Measurements from ENCODE around the gene POLR1C. TPM values are rescaled to one million over a fixed set of nuclear protein-coding genes. Genes with fewer than 3 reads are reported as not detected.

POLR1C gene
- total RNA-seq, 1 donor from 2014 or later, result 30.7 TPM

- H3K27me3 Mint-ChIP-seq (ENCODE audit: unreplicated experiment), result peaks cover 5% of the 10 kb centered on the region
- no peak overlapping the region for H3K27ac Mint-ChIP-seq (ENCODE audit: unreplicated experiment)
- DNase-seq (ENCODE audit: low spot score), result no peak
- H3K36me3 Mint-ChIP-seq (ENCODE audit: low read depth, unreplicated experiment), result peaks cover 16% of the 10 kb centered on the region
- peaks cover 20% of the 10 kb centered on the region for H3K4me1 Mint-ChIP-seq (ENCODE audit: unreplicated experiment)
- H3K9me3 Mint-ChIP-seq (ENCODE audit: unreplicated experiment), result no peaks in the 10 kb centered on the region
- no peak for TF ChIP-seq CTCF (IDR thresholded peaks at IDR 0.05; ENCODE audit: unreplicated experiment)
- no peak overlapping the region for H3K4me3 Mint-ChIP-seq (ENCODE audit: unreplicated experiment)
Measured at GRCh38 chr6:43492673-43493072, 24.2 kb upstream of the POLR1C start.

- Mint-ChIP-seq H3K4me1 (ENCODE audit: unreplicated experiment) (peaks cover 20% of the 10 kb centered on the region), H3K36me3 (ENCODE audit: low read depth, unreplicated experiment) (peaks cover 16% of the 10 kb centered on the region)
Measured at GRCh38 chr6:43493230-43493629, 23.7 kb upstream of the POLR1C start.

GRCh38 chr6:43493833-43494232 lies 23.1 kb upstream of the POLR1C start:
- DNase-seq (ENCODE audit: low spot score), result no peak
- TF ChIP-seq CTCF (IDR thresholded peaks at IDR 0.05; ENCODE audit: unreplicated experiment), result no peak
- Mint-ChIP-seq H3K27ac (ENCODE audit: unreplicated experiment) (no peak overlapping the region), H3K4me3 (ENCODE audit: unreplicated experiment) (no peak overlapping the region), H3K4me1 (ENCODE audit: unreplicated experiment) (peaks cover 23% of the 10 kb centered on the region), H3K27me3 (ENCODE audit: unreplicated experiment) (peaks cover 7% of the 10 kb centered on the region), H3K9me3 (ENCODE audit: unreplicated experiment) (no peaks in the 10 kb centered on the region), H3K36me3 (ENCODE audit: low read depth, unreplicated experiment) (peaks cover 16% of the 10 kb centered on the region)

More at GRCh38 chr6:43493230-43493629, 23.7 kb upstream of the POLR1C start:
- no peak for TF ChIP-seq CTCF (IDR thresholded peaks at IDR 0.05; ENCODE audit: unreplicated experiment)
- Mint-ChIP-seq H3K27ac (ENCODE audit: unreplicated experiment) (no peak overlapping the region), H3K4me3 (ENCODE audit: unreplicated experiment) (peak overlapping the region; percentile 78), H3K9me3 (ENCODE audit: unreplicated experiment) (no peaks in the 10 kb centered on the region), H3K27me3 (ENCODE audit: unreplicated experiment) (peaks cover 6% of the 10 kb centered on the region)
- no peak for DNase-seq (ENCODE audit: low spot score)

DNA sequence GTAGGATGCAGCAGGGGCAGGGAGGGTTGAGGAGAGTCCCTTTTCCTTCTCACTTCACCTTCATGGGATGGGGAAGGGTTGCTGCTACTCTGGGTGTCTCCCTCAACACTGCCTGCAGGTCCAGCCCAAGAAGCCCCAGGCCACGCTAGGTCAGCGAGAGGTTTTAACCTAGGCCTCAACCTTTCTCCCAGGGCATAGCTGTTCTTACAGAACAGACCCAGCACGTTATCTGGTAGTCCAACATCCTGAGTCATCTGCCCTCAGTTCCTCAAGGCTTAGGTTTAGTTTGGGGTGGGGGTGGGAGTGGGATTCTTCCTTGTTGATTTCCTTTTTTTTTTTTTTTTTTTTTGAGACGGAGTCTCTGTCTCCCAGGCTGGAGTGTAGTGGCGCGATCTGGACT lies 22.6 kb upstream of the POLR1C start:
- peaks cover 24% of the 10 kb centered on the region for H3K4me1 Mint-ChIP-seq (ENCODE audit: unreplicated experiment)
- H3K9me3 Mint-ChIP-seq (ENCODE audit: unreplicated experiment), result no peaks in the 10 kb centered on the region
- no peak for TF ChIP-seq CTCF (IDR thresholded peaks at IDR 0.05; ENCODE audit: unreplicated experiment)
- H3K4me3 Mint-ChIP-seq (ENCODE audit: unreplicated experiment), result no peak overlapping the region
- no peak overlapping the region for H3K27ac Mint-ChIP-seq (ENCODE audit: unreplicated experiment)
- H3K27me3 Mint-ChIP-seq (ENCODE audit: unreplicated experiment), result peaks cover 9% of the 10 kb centered on the region
- peaks cover 17% of the 10 kb centered on the region for H3K36me3 Mint-ChIP-seq (ENCODE audit: low read depth, unreplicated experiment)
- no peak for DNase-seq (ENCODE audit: low spot score)

- Mint-ChIP-seq H3K27me3 (ENCODE audit: unreplicated experiment) (peaks cover 9% of the 10 kb centered on the region), H3K36me3 (ENCODE audit: low read depth, unreplicated experiment) (peaks cover 20% of the 10 kb centered on the region), H3K4me1 (ENCODE audit: unreplicated experiment) (peaks cover 29% of the 10 kb centered on the region), H3K4me3 (ENCODE audit: unreplicated experiment) (no peak overlapping the region), H3K9me3 (ENCODE audit: unreplicated experiment) (no peaks in the 10 kb centered on the region), H3K27ac (ENCODE audit: unreplicated experiment) (no peak overlapping the region)
- DNase-seq (ENCODE audit: low spot score), result no peak
- TF ChIP-seq CTCF (IDR thresholded peaks at IDR 0.05; ENCODE audit: unreplicated experiment), result no peak
Measured at GRCh38 chr6:43494766-43495165, 22.1 kb upstream of the POLR1C start.
